Stimulated activated CD4-positive, alpha-beta T cell treated with anti-CD3 and anti-CD28 coated beads, Interleukin-4, amount 100 ng/mL, for 24 hours (primary cell): Measurements from ENCODE around the gene ZNF536.
"Not testable (repeated sequence)": the region's sequence is repeated elsewhere in the genome, so short reads cannot be mapped to it uniquely, and the experiment has no call there.

Source experiments
- DNase-seq: peaks from one replicate; pipeline ENCODE4 v3.0.0-alpha.2; 2020

ZNF536 gene

DNA sequence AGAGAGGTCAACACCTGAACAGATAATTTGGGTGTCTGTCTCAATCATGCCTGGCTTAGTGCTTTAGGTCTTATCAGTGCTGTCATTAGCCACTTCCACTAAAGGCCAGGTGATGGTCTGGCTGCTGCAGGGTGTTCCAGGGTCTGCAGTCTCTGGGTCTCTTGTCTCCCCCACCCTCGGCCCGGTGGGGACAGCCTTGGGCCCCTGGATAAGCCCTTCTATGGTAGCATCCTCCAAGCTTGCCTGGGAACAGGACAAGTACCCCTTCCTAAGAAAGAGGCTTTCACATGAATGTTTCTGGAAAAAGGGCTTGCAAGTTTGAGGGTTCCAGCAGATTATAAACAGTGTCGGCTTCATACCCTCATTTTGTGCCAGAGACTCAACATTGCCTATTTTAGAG, 29.3 kb upstream of the ZNF536 start:
- DNase-seq = no peak

DNA sequence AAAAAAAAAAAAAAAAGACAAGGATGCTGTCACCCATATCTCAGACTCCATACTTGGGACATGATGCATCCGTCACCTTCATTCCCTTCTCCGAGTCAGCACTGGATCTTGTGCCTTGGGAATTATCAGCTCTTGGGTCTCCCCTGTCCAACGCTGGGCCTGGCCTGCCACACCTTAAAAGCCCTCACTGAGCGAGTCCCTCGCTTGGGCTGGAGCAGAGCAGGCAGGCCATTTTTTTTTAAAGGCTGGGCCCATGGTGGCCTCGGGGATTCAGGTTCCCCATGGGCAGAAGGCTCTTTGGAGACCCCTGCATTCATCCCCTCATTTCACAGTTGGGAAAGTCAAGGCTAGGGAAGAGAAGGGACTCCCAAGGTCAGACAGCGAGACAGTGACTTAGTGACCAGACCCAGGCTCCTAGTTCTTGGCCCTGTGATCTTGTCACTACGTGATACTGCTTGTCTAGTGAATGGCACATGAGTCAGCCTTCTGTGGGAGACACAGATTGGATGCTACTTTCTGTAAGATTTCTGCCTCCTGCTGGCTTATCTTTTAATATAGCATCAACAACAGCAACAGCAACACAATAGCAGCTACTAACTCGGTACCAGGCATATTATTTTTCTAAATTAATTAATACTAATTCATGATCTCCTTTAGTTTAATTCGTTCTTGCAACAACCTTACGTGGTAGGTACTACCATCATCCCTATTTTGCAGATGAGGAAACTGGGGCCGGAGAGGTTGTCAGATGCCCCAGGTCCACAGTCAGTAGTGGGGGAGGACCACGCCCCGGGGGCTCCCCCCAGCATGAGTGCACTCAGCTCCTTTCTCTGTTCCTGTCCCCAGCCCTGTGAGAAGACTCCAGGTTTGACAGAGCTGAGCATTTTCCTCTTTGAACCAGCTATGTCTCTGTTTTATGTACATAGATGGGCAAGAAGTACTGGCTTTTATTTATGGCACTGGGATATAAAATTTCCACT, 27.4 kb upstream of the ZNF536 start:
- no peak for DNase-seq

DNA sequence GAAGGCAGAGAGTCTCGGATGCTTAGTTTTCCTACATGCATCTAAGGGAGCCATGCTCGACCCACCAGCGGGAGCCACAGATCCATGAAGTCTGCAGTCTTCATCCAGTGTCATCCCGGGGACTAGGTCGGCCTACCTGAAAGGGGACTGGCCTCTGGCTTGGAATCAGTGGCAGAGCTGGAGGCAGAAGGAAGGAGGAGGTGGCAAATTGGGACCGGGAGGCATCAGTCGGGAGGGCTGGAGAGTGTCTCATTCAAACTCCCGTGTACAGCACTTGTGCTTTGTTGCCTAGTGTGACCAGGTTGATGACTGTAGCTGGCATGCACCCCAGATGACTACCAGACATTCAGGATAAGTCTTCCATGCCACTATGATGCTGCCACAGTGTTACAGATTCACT, 26.5 kb upstream of the ZNF536 start:
- DNase-seq = no peak

DNA sequence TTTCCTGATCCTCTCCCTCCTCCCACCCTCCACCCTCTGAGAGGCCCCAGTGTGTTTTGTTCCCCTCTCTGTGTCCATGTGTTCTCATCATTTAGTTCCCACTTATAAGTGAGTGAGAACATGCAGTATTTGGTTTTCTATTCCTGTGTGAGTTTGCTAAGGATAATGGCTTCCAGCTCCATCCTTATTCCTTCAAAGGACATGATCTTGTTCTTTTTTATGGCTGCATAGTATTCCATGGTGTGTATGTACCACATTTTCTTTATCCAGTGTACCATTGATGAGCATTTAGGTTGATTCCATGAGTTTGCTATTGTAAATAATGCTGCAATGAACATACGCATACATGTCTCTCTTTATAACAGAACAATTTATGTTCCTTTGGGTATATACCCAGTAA, 25.7 kb upstream of the ZNF536 start:
- DNase-seq = not testable (repeated sequence)

DNA sequence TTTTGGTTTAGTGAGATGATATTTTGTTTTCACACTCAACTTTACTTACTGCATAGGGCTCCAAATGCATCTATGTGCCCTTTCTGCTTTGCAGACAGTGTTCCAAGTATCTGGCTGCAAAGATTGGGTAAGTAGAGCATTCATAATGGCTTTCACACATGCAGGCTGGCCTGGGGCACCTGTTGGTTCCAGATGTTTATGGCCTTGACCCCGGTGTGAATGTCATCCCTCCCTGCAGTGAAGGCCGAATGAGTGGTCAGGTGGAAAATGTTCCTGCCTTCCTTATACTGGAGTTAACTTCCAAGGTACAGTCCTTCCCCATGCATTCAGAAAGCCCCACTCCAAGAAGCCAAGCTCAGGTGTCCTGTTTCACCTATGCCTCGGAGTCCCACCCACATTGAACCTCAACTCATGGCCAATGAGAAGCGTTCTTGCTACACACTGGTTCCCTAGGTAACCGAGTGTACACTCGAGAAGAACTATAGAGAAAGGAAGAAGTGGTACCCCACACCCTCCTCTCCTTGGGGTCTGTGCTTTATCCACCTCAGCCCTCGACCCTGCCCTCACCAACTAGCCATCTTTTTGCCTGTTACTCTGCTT, 23.0 kb upstream of the ZNF536 start:
- no peak for DNase-seq

DNA sequence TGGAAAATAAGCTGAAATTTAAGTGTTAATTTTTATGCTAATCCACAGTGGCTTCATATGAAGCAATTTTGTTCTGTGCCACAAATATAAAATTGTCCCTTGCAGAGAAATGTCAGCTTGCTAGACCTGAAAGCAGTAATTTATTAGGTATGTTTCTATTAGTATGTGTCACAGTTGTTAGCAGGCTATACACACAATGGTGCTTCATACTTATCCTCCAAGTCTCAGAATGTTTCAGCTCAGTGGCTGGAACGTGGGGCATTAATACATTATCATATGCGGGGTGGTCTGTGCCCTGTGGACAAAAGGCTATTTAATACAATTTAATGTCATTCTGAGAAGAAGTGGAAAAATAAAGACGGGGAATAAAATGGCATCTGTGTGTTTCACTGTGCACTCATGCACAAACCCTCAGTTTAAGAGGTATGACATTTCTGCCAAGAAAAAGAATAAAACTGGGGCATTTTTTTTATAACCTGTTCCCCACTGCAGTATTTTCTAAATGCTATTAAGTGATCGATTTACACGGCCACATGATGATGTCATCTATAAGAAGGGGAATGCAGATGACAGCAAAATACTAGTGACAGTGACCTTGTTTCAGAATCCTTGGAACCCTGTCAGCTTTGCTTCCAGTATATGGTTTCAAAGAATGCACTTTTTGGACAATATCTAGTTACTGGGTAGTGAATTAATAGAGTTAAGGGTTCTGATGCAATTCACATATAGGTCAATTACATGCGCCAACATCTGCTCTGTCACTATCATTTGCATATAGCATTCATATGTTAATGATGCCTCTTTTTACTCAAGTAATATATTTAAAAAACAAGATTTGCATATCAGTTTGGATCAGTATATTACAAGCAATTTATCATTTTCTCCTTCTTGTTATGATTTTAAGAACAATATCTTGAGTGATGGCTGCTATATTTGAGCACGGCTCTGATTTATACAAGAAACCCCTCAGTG, 21.2 kb upstream of the ZNF536 start:
- no peak for DNase-seq

DNA sequence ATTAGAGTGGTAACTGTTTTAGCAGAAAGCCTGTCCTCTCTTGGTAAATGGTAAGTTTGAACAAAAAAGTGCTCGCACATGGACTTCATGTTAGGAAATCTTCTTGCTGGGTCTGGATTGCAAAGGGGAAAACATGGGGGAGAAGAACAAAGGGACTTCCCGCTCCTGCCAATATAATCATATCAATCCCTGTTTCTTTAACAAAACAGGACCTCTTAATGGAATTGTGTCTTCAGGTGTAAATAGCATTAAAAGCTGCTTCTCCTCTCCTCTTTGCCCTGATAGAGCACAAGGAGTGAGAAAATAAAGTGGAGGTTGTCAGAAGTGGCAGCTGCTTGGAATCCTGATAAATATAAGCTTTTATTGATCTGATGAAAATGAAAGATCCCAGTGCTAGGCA, 20.4 kb upstream of the ZNF536 start:
- DNase-seq = no peak

DNA sequence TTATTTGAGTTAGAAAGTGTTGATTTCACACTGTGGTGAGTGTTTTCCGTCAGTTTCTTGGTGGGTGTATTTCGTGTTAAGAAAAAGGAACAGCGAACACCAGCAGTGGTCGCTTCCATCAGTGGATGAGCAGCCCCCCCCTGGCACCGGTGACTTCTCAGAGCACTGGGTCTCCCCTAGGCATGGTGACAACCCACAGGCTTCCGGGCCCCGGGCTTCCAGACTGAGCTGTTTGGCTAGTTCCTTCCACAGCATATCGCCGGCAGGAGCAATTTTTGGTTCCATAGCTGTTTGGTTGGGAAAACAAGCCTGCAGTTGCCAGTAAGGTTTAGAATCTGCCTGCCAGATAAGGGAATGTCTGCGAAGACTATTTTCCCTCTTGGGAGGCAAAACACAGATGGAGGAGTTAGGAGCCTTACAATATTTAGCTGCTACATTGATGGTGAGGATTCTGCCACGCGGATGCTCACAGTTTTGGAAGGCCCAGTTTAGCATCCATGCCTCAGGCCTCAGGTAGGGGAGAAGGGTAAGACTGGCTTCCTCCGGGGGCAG, 18.7 kb upstream of the ZNF536 start:
- DNase-seq = no peak

DNA sequence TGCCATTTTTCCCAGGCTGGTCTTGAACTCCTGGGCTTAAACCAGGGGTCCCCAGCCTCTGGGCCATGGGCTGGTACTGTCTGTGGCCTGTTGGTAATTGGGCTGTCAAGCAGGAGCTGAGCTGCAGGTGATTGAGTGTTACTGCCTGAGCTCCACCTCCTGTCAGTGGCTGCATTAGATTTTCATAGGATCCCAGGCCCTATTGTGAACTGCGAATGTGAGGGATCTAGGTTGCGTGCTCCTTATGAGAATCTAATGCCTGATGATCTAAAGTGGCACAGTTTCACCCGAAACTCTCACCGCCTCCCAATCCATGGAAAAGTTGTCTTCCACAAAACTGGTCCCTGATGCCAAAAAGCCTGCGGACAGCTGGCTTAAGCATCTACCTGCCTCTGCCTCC, 16.6 kb upstream of the ZNF536 start:
- no peak for DNase-seq

DNA sequence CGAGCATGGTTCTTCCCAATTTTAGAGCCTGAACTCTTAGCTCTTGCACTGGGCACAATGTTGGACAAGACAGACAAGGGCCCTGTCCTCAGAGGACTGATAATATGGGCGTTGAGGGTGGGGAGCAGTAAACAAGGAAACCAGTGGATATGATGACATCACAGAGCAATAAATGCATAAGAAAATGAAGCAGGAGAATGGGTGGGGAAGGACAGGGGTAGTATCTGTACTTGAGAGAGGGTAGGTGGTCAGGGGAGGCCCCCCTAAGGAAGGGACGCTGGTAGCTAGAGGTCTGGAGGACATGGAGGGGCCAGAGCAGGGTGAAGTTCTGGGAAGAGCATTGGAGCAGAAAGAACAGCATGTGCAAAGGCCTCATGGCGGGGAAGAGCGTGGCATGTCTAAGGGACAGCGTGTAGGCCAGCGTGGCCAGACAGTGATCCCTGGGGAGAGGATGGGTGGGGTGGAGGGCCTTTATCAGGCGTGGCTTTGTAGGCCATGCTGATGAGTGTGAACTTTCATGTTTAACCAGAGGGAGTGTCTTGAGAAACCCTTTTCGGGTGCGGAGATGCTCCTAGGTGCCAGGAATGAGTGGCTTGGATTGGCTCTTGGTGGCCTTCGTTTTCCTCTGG, 15.1 kb upstream of the ZNF536 start:
- DNase-seq = no peak

DNA sequence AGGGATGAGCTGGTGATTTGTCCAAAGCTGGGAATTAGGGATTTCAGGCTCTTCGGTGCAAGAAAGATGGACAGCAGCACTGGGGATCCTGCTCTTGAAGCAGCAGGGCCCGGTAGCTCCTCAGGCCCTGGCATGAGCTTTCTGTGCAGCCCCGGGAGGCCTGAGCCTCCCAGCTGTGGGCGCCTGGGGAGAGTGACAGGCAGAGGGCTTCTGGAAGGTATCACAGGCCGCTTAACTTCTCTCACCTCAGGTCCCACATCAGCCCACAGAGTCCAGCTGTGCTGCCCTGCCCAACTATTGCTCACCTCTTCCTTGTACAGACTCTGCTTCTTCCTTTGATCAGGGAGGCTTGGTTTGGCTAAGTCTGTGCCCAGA, 14.6 kb upstream of the ZNF536 start:
- no peak for DNase-seq

DNA sequence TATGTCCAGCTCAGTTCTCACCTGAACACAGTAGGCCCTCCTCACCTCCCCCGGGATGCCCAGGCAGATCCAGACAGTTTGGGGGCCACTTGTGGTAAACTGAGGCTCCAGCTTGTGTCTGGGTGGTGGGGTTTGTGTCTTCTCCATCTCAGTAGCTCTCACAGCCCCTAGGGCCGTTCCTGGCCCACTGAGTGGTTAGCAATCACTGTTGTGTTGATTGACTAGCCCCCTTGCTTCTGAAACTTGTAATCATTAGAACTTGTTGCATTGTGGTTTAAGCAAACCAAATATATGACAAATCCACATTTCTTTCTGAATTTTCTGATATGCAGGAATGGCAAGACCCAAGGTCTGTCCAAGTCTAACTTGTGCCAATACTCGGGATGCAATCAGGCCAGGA, 13.9 kb upstream of the ZNF536 start:
- DNase-seq = no peak

DNA sequence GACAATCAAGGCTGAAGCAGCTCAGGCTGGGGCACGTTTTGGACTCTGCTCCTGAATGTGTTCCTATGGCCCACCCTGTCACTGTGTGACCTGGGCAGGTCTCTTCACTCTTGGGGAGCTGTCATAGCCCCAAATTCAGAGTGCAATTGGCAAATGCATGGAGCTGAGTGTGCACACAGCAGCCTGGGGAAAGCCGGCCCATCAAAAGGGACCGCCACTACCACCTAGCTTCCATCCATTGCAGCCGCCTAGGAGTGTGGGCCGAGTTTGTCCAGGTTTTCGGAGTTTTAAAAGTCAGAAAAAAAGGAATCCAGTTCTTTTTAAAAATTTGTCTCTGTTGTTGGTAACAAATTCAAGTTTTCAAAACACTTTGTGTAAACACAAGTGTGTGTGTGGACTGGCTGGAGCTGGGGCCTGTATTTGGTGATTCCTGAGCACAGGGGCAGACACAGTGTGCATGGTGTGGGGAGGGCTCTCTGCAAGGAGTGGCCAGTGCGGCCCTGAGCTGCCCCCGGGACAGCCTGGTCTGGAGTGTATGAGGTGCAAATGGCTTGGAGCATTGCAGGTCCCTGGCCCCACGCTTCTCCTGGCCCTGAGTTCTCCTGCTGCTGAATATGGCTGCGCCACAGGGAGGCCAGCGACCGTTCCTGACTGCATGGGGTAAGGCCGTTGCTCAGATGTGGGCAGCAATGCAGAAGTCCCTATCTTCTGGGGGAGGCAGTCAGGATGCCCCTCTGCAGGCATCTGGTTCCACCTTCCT, 13.2 kb upstream of the ZNF536 start:
- no peak for DNase-seq

DNA sequence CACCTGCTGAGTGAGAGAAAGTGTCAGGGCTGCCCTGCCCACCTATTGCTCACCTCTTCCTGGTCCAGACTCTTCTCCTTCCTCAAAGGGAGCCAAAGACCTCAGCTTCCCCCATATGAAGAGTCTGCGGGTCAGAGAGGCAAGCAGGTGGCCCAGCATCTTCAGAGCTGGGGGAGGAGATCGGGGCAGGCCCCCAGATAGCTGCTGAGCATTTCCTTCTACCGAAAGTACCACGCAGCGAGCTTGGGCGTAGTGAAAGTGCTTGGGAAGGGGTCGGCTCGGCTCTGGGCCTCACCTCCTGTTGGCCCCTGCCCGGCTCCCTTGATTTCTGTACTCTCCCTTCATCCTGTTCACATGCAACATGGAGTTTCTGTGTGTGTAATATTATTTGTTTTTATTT, 12.2 kb upstream of the ZNF536 start:
- no peak for DNase-seq

DNA sequence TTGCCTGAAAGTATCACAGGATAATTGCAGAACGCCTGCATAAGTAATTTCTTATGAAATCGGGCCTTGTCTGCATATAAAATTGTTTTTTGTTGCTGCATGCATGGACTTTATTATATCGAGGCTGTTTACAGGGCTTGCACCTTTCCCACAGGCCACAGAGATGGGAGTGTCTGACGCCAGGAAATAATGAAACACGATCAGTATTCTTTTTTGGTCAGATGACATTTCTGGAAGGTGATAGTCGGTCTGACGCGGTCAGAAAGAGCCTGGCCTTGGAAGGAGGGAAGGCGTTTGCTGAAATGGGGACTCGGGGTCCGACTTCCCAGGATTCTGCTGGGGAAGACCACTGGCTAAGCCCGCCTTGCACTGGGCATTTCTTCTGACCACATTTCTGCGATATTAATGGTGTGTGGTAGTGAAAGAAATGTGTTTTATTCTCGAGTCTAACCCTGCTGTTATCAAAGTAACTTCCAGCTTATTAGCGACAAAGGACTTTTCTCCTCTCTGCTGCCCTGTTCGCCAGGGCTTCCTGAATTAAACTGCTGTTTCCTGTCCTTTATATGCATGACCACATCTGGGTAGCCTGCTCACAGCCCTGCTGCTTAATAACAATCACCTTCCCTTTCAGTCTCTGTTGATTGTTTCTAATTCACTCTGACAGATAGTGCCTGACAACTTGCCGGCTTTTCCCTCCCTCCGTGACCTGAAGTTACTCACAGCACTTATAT, 11.6 kb upstream of the ZNF536 start:
- DNase-seq = no peak

DNA sequence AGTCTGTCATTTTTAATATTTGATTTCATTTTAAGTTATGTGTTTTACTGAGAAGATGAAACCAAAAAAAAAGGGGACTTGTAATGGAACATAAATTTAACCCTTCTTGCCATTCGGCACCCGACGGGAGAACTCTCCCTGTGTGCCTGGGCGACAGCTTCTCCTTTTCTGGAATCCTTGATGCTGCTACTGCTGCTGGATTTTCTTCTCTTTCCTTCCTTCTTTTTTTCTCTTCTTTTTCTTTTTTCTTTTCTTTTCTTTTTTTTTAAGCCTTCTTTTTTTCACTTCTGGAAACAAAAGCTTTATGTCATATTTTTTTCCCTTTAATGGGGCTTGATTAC, 11.1 kb upstream of the ZNF536 start:
- no peak for DNase-seq

DNA sequence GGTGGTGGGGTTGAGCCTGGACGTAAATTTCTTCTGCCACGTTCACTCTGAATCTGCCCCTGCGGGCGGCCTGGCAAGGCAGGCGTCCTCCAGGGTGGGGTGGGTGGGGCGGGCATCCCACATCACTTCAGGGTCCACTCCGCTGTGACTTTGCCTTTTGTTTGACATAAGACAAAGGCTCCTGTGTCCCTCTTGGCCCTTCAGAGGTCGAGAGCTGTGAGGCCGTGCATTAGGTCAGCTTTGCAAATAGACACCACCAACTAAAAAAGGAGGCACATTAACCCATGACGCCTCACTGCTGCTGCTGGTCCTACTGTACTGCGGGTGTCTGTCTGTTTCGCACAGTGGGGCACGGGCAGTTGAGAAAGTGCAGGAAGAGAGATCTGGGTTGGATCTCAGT, 10.5 kb upstream of the ZNF536 start:
- DNase-seq = no peak

DNA sequence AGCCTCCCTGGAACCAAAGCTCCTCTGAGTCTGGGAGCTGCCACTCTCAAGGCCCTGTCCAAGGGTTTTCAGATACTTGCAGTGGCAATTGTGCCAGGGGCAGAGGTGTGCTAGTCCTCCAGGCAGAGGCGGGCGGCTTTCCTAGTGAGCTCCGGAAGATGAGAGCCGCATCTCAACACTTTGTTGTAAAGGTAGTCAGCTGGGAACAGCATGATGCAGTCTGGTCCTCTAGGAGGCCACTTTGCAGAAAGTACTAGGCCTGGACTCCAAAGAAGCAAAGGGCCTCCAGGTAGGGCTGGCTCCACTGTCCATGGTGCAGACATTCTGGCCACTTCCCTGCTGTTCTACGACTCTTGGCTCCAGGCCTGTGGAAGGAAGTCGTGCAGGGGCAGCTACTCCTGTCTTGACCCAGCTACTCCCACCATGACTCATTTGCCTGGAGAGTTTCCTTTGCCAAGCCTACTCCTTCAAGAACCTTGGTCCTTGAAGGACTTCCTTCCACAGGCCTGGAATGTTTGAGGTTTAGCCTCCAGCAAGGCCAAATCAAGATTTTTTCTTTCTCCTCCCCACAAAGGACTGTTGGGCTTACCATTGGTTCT, 9.9 kb upstream of the ZNF536 start:
- DNase-seq = no peak

DNA sequence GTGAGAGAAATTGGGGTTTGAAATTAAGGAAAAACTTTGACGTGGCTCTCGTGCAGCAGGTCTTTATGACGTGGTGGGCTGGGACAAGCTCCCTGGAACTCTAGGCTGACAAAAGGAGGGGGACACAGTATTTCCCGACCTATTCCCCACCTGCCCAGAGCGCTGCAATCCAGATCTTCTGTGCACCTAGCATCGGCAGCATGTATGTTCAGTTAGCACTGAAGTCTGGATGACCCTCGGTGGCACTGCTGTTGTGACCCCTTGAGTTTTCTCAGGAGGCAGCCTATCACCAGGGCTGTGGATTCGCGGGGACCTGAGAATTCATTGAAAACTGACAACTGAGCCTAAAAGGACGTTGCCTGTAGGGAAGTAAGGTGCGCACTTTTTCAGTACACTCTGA, 9.1 kb upstream of the ZNF536 start:
- no peak for DNase-seq

DNA sequence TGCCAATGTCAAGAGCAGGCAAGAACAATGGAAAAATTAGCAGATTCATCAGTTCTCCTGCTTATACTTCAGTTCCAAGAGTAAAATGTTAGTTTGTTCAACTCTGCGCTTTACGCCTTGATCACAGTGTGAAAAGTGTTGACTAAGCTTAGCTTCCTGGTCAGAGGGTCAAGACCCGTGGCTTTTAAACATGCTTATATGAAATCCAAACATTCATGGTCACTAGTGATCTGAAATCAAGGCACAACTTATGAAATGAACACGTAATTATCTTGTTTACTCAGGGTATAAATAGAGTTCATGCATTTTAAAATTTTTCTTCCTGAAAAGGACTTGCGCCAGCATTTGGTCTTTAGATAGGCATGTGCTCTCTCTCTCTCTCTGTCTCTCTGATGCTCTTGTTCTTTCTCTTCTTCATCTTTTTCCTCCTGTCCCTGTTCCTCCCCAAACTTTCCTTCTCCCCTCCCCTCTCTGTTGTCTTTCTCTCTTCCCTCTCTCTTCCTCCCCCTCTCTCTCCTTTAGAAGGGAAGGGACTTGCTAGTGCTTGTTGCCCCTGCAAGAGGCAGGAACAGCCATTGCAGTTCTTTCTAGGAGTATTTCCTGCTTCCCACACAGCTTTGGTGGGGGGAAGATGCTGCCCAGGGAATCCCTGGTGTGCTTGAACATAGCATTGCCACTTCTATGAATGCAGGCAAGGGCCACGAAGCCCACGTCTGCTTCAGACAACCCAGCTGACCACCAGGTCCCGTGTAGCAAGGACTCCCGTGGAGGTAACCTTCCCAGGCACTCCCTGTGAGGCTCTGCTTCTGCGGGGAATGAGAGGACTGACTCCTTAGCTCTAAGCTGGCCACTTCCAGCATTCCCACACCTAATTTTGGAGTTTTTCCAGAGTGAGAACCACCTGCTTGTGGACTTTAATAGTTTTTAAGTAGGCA, 7.1 kb upstream of the ZNF536 start:
- DNase-seq = no peak
